Measurements from ENCODE around the gene GINS2.

Gene GINS2

GRCh38 chr16:85695196-85696128 is 6.7 kb upstream of the GINS2 start:
- no peaks in the 10 kb centered on the region for H3K27me3 ChIP-seq (ENCODE audit: control insufficient read depth in 2 of 2, insufficient read depth in 2 of 2, low read length in 2 of 2)
- H3K27ac ChIP-seq (ENCODE audit: low read depth in 2 of 2, low read length in 2 of 2): no peak overlapping the region
- no peak overlapping the region for H3K4me3 ChIP-seq (ENCODE audit: low read length in 2 of 2)
- no peak overlapping the region for H3K9ac ChIP-seq (ENCODE audit: low read depth in 1 of 2, low read length in 2 of 2)
- H3K36me3 ChIP-seq (ENCODE audit: control insufficient read depth in 2 of 2, insufficient read depth in 2 of 2, low read length in 2 of 2): no peaks in the 10 kb centered on the region
- no peaks in the 10 kb centered on the region for H3K9me3 ChIP-seq (ENCODE audit: control insufficient read depth in 2 of 2, low read length in 2 of 2)
- H3K4me1 ChIP-seq (ENCODE audit: control insufficient read depth in 2 of 2, insufficient read depth in 2 of 2, low read length in 2 of 2): no peaks in the 10 kb centered on the region

DNA sequence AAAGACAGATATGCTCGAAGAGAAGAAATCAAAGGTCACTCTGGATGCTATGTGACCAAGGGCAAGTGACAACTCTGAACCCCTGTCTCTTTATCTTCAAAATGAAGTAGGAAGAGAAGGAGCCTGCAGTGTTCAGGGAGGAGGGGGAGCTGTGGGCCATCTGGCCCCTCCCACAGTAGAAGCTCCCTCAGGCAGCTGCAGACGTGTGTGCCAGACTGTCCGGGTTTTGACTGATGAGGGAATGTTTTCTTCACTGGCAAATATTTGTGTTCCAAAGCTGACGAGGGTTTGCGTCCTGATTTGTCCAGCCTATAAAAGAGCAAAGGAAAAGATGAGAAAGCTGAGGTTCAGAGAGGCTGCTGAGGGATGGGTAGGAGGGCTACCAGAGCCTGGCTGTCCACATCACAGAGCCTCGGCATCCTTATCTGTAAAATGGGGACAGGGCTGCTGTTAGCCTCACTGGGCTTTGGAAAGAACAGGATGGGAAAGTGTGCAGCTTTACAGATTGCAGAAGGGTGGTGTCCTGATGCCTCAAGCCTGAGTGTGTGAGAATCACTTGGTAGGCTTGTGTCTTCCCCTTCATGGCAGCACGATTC is 1.8 kb upstream of the GINS2 start:
- Histone ChIP-seq H3K4me3 (ENCODE audit: low read length in 2 of 2) (no peak overlapping the region), H3K9me3 (ENCODE audit: control insufficient read depth in 2 of 2, low read length in 2 of 2) (no peaks in the 10 kb centered on the region), H3K4me1 (ENCODE audit: control insufficient read depth in 2 of 2, insufficient read depth in 2 of 2, low read length in 2 of 2) (peaks cover 9 to 15% of the 10 kb centered on the region in 2 donors), H3K9ac (ENCODE audit: low read depth in 1 of 2, low read length in 2 of 2) (no peak overlapping the region), H3K36me3 (ENCODE audit: control insufficient read depth in 2 of 2, insufficient read depth in 2 of 2, low read length in 2 of 2) (no peaks in the 10 kb centered on the region), H3K27ac (ENCODE audit: low read depth in 2 of 2, low read length in 2 of 2) (no peak overlapping the region), H3K27me3 (ENCODE audit: control insufficient read depth in 2 of 2, insufficient read depth in 2 of 2, low read length in 2 of 2) (no peaks in the 10 kb centered on the region)

GRCh38 chr16:85689950-85690320 is 1.2 kb upstream of the GINS2 start:
- no peaks in the 10 kb centered on the region for H3K9me3 ChIP-seq (ENCODE audit: control insufficient read depth in 2 of 2, low read length in 2 of 2)
- no peak overlapping the region for H3K27ac ChIP-seq (ENCODE audit: low read depth in 2 of 2, low read length in 2 of 2)
- H3K27me3 ChIP-seq (ENCODE audit: control insufficient read depth in 2 of 2, insufficient read depth in 2 of 2, low read length in 2 of 2): no peaks in the 10 kb centered on the region
- no peak overlapping the region for H3K4me3 ChIP-seq (ENCODE audit: low read length in 2 of 2)
- H3K4me1 ChIP-seq (ENCODE audit: control insufficient read depth in 2 of 2, insufficient read depth in 2 of 2, low read length in 2 of 2): peaks cover 9 to 15% of the 10 kb centered on the region in 2 donors
- no peak overlapping the region for H3K9ac ChIP-seq (ENCODE audit: low read depth in 1 of 2, low read length in 2 of 2)
- H3K36me3 ChIP-seq (ENCODE audit: control insufficient read depth in 2 of 2, insufficient read depth in 2 of 2, low read length in 2 of 2): no peaks in the 10 kb centered on the region

GRCh38 chr16:85689285-85689949 is 663 bp upstream of the GINS2 start:
- Histone ChIP-seq H3K36me3 (ENCODE audit: control insufficient read depth in 2 of 2, insufficient read depth in 2 of 2, low read length in 2 of 2) (no peaks in the 10 kb centered on the region), H3K4me1 (ENCODE audit: control insufficient read depth in 2 of 2, insufficient read depth in 2 of 2, low read length in 2 of 2) (peaks cover 9 to 15% of the 10 kb centered on the region in 2 donors), H3K4me3 (ENCODE audit: low read length in 2 of 2) (peak overlapping the region; percentile 1 to 17), H3K27ac (ENCODE audit: low read depth in 2 of 2, low read length in 2 of 2) (no peak overlapping the region), H3K27me3 (ENCODE audit: control insufficient read depth in 2 of 2, insufficient read depth in 2 of 2, low read length in 2 of 2) (no peaks in the 10 kb centered on the region), H3K9ac (ENCODE audit: low read depth in 1 of 2, low read length in 2 of 2) (no peak overlapping the region), H3K9me3 (ENCODE audit: control insufficient read depth in 2 of 2, low read length in 2 of 2) (no peaks in the 10 kb centered on the region)

GRCh38 chr16:85687651-85688471 is 893 bp downstream of the GINS2 start:
- H3K27ac ChIP-seq (ENCODE audit: low read depth in 2 of 2, low read length in 2 of 2): peak overlapping the region in 1 of 2 donors; percentile 43
- peak overlapping the region; percentile 74 for H3K4me3 ChIP-seq (ENCODE audit: low read length in 2 of 2)
- peak overlapping the region in 1 of 2 donors; percentile 48 for H3K9ac ChIP-seq (ENCODE audit: low read depth in 1 of 2, low read length in 2 of 2)
- H3K9me3 ChIP-seq (ENCODE audit: control insufficient read depth in 2 of 2, low read length in 2 of 2): no peaks in the 10 kb centered on the region
- H3K27me3 ChIP-seq (ENCODE audit: control insufficient read depth in 2 of 2, insufficient read depth in 2 of 2, low read length in 2 of 2): no peaks in the 10 kb centered on the region
- peaks cover 9 to 15% of the 10 kb centered on the region in 2 donors for H3K4me1 ChIP-seq (ENCODE audit: control insufficient read depth in 2 of 2, insufficient read depth in 2 of 2, low read length in 2 of 2)
- H3K36me3 ChIP-seq (ENCODE audit: control insufficient read depth in 2 of 2, insufficient read depth in 2 of 2, low read length in 2 of 2): no peaks in the 10 kb centered on the region

- Histone ChIP-seq H3K4me1 (ENCODE audit: control insufficient read depth in 2 of 2, insufficient read depth in 2 of 2, low read length in 2 of 2) (peaks cover 9 to 15% of the 10 kb centered on the region in 2 donors), H3K9ac (ENCODE audit: low read depth in 1 of 2, low read length in 2 of 2) (no peak overlapping the region), H3K9me3 (ENCODE audit: control insufficient read depth in 2 of 2, low read length in 2 of 2) (no peaks in the 10 kb centered on the region), H3K36me3 (ENCODE audit: control insufficient read depth in 2 of 2, insufficient read depth in 2 of 2, low read length in 2 of 2) (no peaks in the 10 kb centered on the region), H3K27ac (ENCODE audit: low read depth in 2 of 2, low read length in 2 of 2) (no peak overlapping the region), H3K4me3 (ENCODE audit: low read length in 2 of 2) (peak overlapping the region in 1 of 2 donors; percentile 37), H3K27me3 (ENCODE audit: control insufficient read depth in 2 of 2, insufficient read depth in 2 of 2, low read length in 2 of 2) (no peaks in the 10 kb centered on the region)
Measured at GRCh38 chr16:85686912-85687591, 1.7 kb downstream of the GINS2 start.

GRCh38 chr16:85685251-85685650 is 3.5 kb downstream of the GINS2 start:
- no peak overlapping the region for H3K4me3 ChIP-seq (ENCODE audit: low read length in 2 of 2)
- no peak overlapping the region for H3K9ac ChIP-seq (ENCODE audit: low read depth in 1 of 2, low read length in 2 of 2)
- H3K27me3 ChIP-seq (ENCODE audit: control insufficient read depth in 2 of 2, insufficient read depth in 2 of 2, low read length in 2 of 2): no peaks in the 10 kb centered on the region
- H3K27ac ChIP-seq (ENCODE audit: low read depth in 2 of 2, low read length in 2 of 2): no peak overlapping the region
- no peaks in the 10 kb centered on the region for H3K9me3 ChIP-seq (ENCODE audit: control insufficient read depth in 2 of 2, low read length in 2 of 2)
- H3K4me1 ChIP-seq (ENCODE audit: control insufficient read depth in 2 of 2, insufficient read depth in 2 of 2, low read length in 2 of 2): peaks cover 20 to 27% of the 10 kb centered on the region in 2 donors
- H3K36me3 ChIP-seq (ENCODE audit: control insufficient read depth in 2 of 2, insufficient read depth in 2 of 2, low read length in 2 of 2): no peaks in the 10 kb centered on the region

- Histone ChIP-seq H3K27ac (ENCODE audit: low read depth in 2 of 2, low read length in 2 of 2) (no peak overlapping the region), H3K4me3 (ENCODE audit: low read length in 2 of 2) (no peak overlapping the region), H3K27me3 (ENCODE audit: control insufficient read depth in 2 of 2, insufficient read depth in 2 of 2, low read length in 2 of 2) (no peaks in the 10 kb centered on the region), H3K9ac (ENCODE audit: low read depth in 1 of 2, low read length in 2 of 2) (no peak overlapping the region), H3K4me1 (ENCODE audit: control insufficient read depth in 2 of 2, insufficient read depth in 2 of 2, low read length in 2 of 2) (peaks cover 12 to 32% of the 10 kb centered on the region in 2 donors), H3K36me3 (ENCODE audit: control insufficient read depth in 2 of 2, insufficient read depth in 2 of 2, low read length in 2 of 2) (peaks cover 2 to 4% of the 10 kb centered on the region in 2 donors), H3K9me3 (ENCODE audit: control insufficient read depth in 2 of 2, low read length in 2 of 2) (no peaks in the 10 kb centered on the region)
Measured at GRCh38 chr16:85683363-85683762, 5.4 kb downstream of the GINS2 start.

DNA sequence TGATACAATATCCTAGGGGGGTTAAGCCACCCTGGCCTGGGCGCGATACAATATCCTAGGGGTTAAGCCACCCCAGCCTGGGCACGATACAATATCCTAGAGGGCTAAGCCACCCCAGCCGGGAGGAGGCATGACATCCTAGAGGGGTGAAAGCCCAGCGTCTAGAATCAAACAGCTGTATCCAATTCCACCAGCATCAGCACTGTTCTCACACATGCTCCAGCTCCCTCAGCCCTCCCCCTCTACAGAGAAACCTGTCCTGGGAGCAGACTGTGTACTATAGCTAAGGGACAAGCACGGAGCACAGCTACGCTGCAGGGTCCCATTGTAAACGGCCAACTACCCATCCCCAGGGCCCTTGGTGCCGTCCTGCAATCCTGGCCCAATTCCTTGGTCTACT is 6.2 kb downstream of the GINS2 start:
- Histone ChIP-seq H3K4me3 (ENCODE audit: low read length in 2 of 2) (no peak overlapping the region), H3K9ac (ENCODE audit: low read depth in 1 of 2, low read length in 2 of 2) (no peak overlapping the region), H3K9me3 (ENCODE audit: control insufficient read depth in 2 of 2, low read length in 2 of 2) (no peaks in the 10 kb centered on the region), H3K27ac (ENCODE audit: low read depth in 2 of 2, low read length in 2 of 2) (no peak overlapping the region), H3K36me3 (ENCODE audit: control insufficient read depth in 2 of 2, insufficient read depth in 2 of 2, low read length in 2 of 2) (peaks cover 4 to 7% of the 10 kb centered on the region in 2 donors), H3K27me3 (ENCODE audit: control insufficient read depth in 2 of 2, insufficient read depth in 2 of 2, low read length in 2 of 2) (no peaks in the 10 kb centered on the region), H3K4me1 (ENCODE audit: control insufficient read depth in 2 of 2, insufficient read depth in 2 of 2, low read length in 2 of 2) (peaks cover 12 to 32% of the 10 kb centered on the region in 2 donors)
